IgD-negative memory B cell (primary cell): Measurements from ENCODE around the gene GMDS. TPM values are rescaled to one million over a fixed set of nuclear protein-coding genes. Genes with fewer than 3 reads are reported as not detected.

Source experiments
- H3K27ac Mint-ChIP-seq, 3 donors: one replicate each; pipeline ENCODE4 v1.8.0; 2020 to 2022; ENCODE audit warnings: mild to moderate bottlenecking in 3 of 3, mixed read lengths in 3 of 3, moderate library complexity in 1 of 3
- H3K27me3 Mint-ChIP-seq: one replicate; pipeline ENCODE4 v1.8.0; 2021; ENCODE audit warnings: mixed read lengths
- H3K36me3 Mint-ChIP-seq: one replicate; pipeline ENCODE4 v1.8.0; 2020; ENCODE audit warnings: mild to moderate bottlenecking, mixed read lengths
- H3K4me1 Mint-ChIP-seq, 3 donors: one replicate each; pipeline ENCODE4 v1.8.0; 2020 to 2022; ENCODE audit warnings: mixed read lengths in 3 of 3, mild to moderate bottlenecking in 1 of 3
- H3K4me3 Mint-ChIP-seq, 4 donors: one replicate each; pipeline ENCODE4 v1.8.0; 2020 to 2022; ENCODE audit warnings: mild to moderate bottlenecking in 4 of 4, mixed read lengths in 4 of 4, moderate library complexity in 3 of 4
- H3K9me3 Mint-ChIP-seq, 3 donors: one replicate each; pipeline ENCODE4 v1.8.0; 2020 to 2021; ENCODE audit warnings: mixed read lengths in 3 of 3, mild to moderate bottlenecking in 1 of 3
- polyA plus RNA-seq: library from polyadenylated mRNA; unstranded; fragments of 300-500 nt; fragmentation: Illumina TruSeq; gene quantifications from one replicate; pipeline ENCODE4 v1.2.3, GENCODE V29; 2021

GMDS gene
- polyA plus RNA-seq, 1 donor from 2014 or later, result 17.0 TPM

GRCh38 chr6:2254747-2255146 is 9.3 kb upstream of the GMDS start:
- H3K27ac Mint-ChIP-seq, result no peak overlapping the region
- H3K27me3 Mint-ChIP-seq, result no peaks in the 10 kb centered on the region
- no peak overlapping the region for H3K4me3 Mint-ChIP-seq
- peaks cover 33% of the 10 kb centered on the region for H3K36me3 Mint-ChIP-seq
- H3K4me1 Mint-ChIP-seq, result peaks cover 1 to 4% (median 2%) of the 10 kb centered on the region in 3 donors
- no peaks in the 10 kb centered on the region for H3K9me3 Mint-ChIP-seq

GRCh38 chr6:2249126-2249525 is 3.7 kb upstream of the GMDS start:
- Mint-ChIP-seq H3K27ac (no peak overlapping the region), H3K4me3 (peak overlapping the region in 1 of 4 donors; percentile 19), H3K27me3 (no peaks in the 10 kb centered on the region), H3K4me1 (peaks cover 22 to 39% (median 30%) of the 10 kb centered on the region in 3 donors), H3K36me3 (peaks cover 6% of the 10 kb centered on the region), H3K9me3 (no peaks in the 10 kb centered on the region)

DNA sequence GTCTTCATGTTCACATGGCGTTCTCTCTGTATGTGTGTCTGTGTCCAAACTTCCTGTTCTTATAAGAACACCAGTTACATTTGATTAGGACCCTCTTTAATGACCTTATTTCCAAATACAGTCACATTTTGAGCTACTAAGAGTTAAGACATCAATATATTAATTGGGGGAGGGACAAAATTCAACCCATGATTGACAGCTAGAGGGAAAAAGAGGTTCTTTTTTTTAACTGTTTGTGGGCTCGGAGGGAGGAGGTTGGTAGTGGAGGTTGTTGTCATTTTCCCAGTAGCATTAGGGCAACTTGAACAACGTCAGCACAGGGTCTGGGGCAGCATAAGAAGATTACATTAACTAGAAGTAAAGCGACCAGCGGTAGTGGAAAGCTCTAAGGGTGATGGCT is 2.3 kb upstream of the GMDS start:
- H3K36me3 Mint-ChIP-seq, result peaks cover 6% of the 10 kb centered on the region
- H3K9me3 Mint-ChIP-seq, result no peaks in the 10 kb centered on the region
- peaks cover 29 to 48% (median 36%) of the 10 kb centered on the region in 3 donors for H3K4me1 Mint-ChIP-seq
- peak overlapping the region in 1 of 4 donors; percentile 99 for H3K4me3 Mint-ChIP-seq
- peak overlapping the region in 1 of 3 donors; percentile 61 for H3K27ac Mint-ChIP-seq
- no peaks in the 10 kb centered on the region for H3K27me3 Mint-ChIP-seq

GRCh38 chr6:2245877-2246863 is 765 bp upstream of the GMDS start:
- peak overlapping the region; percentile 94 to 99 (median 96) for H3K4me3 Mint-ChIP-seq
- peaks cover 4% of the 10 kb centered on the region for H3K36me3 Mint-ChIP-seq
- H3K4me1 Mint-ChIP-seq, result peaks cover 32 to 51% (median 35%) of the 10 kb centered on the region in 3 donors
- no peaks in the 10 kb centered on the region for H3K9me3 Mint-ChIP-seq
- H3K27me3 Mint-ChIP-seq, result no peaks in the 10 kb centered on the region
- peak overlapping the region; percentile 67 to 97 (median 97) for H3K27ac Mint-ChIP-seq

DNA sequence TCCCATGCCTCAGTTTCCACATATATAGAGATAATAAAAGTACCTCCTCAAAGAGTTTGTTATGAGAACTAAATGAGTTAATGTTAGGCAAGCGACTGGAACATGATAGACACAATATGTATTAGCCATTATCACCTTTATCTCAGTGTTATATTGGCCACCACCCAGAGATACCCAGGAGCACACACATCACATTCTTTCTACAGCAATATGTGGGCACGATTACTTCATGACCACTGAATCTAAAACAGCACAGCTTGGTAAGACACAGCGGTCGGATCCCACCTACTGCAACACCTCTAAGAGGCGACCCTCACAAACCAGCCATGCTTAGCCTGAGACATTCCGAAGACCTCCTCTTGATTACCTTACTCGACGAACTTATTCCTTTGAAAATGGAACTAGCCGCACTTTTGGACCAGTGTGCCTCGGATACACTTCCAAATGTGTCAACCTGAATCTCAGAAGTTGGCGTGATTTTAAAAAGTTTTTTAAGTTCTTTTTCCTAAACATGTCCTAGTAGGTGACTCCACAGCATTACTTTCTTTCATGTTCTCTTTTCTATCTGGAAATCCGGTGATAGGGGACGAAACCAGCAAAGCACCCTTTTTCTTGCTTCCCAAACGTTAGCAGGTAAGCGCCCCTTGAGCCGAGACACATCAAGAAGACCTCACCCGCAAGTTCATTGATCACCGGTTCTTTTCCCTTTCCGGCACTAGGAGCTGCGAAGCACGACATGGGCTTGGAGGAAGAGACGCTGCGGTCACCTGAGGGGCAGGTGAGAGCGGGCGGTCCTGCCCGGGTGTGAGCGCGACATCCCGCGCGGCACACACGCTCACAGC is 923 bp downstream of the GMDS start:
- Mint-ChIP-seq H3K9me3 (no peaks in the 10 kb centered on the region), H3K4me1 (peaks cover 31 to 47% (median 32%) of the 10 kb centered on the region in 3 donors), H3K27ac (peak overlapping the region; percentile 65 to 70 (median 65)), H3K27me3 (no peaks in the 10 kb centered on the region), H3K36me3 (no peaks in the 10 kb centered on the region), H3K4me3 (peak overlapping the region; percentile 91 to 99 (median 98))

- Mint-ChIP-seq H3K4me1 (peaks cover 23 to 32% (median 23%) of the 10 kb centered on the region in 3 donors), H3K36me3 (peaks cover 4% of the 10 kb centered on the region), H3K27ac (peak overlapping the region in 2 of 3 donors; percentile 2 to 33), H3K27me3 (no peaks in the 10 kb centered on the region), H3K4me3 (peak overlapping the region in 1 of 4 donors; percentile 86), H3K9me3 (no peaks in the 10 kb centered on the region)
Observed at GRCh38 chr6:2242311-2242710, 3.1 kb downstream of the GMDS start.

- no peaks in the 10 kb centered on the region for H3K9me3 Mint-ChIP-seq
- peaks cover 7% of the 10 kb centered on the region for H3K36me3 Mint-ChIP-seq
- H3K27me3 Mint-ChIP-seq, result no peaks in the 10 kb centered on the region
- peaks cover 14 to 22% (median 20%) of the 10 kb centered on the region in 3 donors for H3K4me1 Mint-ChIP-seq
- H3K27ac Mint-ChIP-seq, result no peak overlapping the region
- peak overlapping the region in 2 of 4 donors; percentile 17 to 86 for H3K4me3 Mint-ChIP-seq
Observed at GRCh38 chr6:2240961-2241360, 4.4 kb downstream of the GMDS start.

DNA sequence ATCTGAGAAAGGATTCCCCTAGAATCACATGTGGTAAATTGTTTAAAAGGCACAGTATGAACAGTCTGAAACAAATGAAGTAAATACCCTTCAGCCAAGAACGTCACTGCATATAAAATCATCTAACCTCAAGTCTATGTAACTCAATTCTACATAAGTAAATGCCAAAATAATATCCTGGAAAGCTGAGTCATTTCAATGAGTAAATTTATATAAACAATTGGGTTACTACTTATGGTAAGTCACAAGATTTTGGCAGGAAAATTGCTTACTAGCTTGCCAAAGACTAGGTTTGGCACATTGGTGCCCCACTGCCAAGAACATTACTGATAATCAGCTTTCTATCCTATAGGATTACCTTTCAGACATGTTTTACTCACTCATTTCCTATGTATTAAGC is 8.4 kb downstream of the GMDS start:
- H3K4me3 Mint-ChIP-seq, result no peak overlapping the region
- H3K27ac Mint-ChIP-seq, result no peak overlapping the region
- H3K9me3 Mint-ChIP-seq, result no peaks in the 10 kb centered on the region
- H3K4me1 Mint-ChIP-seq, result peaks cover 12 to 16% (median 14%) of the 10 kb centered on the region in 3 donors
- no peaks in the 10 kb centered on the region for H3K27me3 Mint-ChIP-seq
- H3K36me3 Mint-ChIP-seq, result peaks cover 9% of the 10 kb centered on the region

- Mint-ChIP-seq H3K4me1 (peaks cover 16 to 22% (median 20%) of the 10 kb centered on the region in 3 donors), H3K4me3 (no peak overlapping the region), H3K27me3 (no peaks in the 10 kb centered on the region), H3K27ac (no peak overlapping the region), H3K9me3 (no peaks in the 10 kb centered on the region), H3K36me3 (peaks cover 9% of the 10 kb centered on the region)
Observed at GRCh38 chr6:2235777-2236495, 9.5 kb downstream of the GMDS start.

DNA sequence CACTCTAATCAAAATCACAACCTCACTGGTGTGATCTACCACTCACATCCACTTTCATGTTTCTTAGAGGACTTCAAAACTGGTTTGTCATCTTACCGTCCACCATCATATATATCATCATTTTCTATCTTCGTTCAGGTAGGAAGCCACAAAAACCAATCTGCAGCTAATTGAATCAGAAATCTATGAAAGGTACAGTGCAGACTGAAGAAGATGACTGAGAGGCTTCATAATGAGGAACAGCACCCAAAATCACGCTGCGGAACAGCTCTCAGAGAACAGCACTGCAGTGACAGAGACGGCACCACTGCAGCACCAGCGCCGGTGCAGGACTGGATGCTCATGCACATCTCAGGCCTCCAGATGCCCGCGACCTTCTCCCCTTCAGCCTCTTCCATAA is 13.0 kb downstream of the GMDS start:
- Mint-ChIP-seq H3K27me3 (no peaks in the 10 kb centered on the region), H3K36me3 (peaks cover 5% of the 10 kb centered on the region), H3K9me3 (no peaks in the 10 kb centered on the region), H3K4me1 (peaks cover 19 to 27% (median 25%) of the 10 kb centered on the region in 3 donors), H3K4me3 (peak overlapping the region in 1 of 4 donors; percentile 73), H3K27ac (peak overlapping the region in 2 of 3 donors; percentile 10 to 27)

DNA sequence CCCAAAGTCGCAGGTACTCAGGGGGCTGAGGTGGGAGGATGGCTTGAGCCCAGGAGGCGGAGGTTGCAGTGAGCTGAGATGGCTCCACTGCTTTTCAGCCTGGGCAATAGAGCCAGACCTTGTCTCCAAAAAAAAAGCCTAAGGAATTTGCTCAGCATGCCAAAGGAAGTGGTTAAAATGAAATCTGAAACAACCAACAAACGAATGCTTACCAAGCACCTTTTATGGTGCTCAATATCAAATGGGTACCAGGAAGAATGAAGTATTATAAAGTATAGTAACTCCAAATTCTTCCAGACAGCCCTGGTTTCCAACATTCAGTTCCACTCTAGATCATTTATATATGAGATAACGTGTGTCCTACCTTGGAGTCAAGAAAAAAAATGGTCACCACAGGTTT is 14.0 kb downstream of the GMDS start:
- Mint-ChIP-seq H3K36me3 (peaks cover 5% of the 10 kb centered on the region), H3K27ac (peak overlapping the region in 1 of 3 donors; percentile 56), H3K4me3 (peak overlapping the region in 2 of 4 donors; percentile 55 to 73), H3K27me3 (no peaks in the 10 kb centered on the region), H3K4me1 (peaks cover 19 to 27% (median 25%) of the 10 kb centered on the region in 3 donors), H3K9me3 (no peaks in the 10 kb centered on the region)

GRCh38 chr6:2230659-2231277 is 14.6 kb downstream of the GMDS start:
- H3K4me1 Mint-ChIP-seq, result peaks cover 19 to 27% (median 25%) of the 10 kb centered on the region in 3 donors
- H3K27me3 Mint-ChIP-seq, result no peaks in the 10 kb centered on the region
- H3K27ac Mint-ChIP-seq, result peak overlapping the region in 1 of 3 donors; percentile 56
- H3K9me3 Mint-ChIP-seq, result no peaks in the 10 kb centered on the region
- peaks cover 2% of the 10 kb centered on the region for H3K36me3 Mint-ChIP-seq
- H3K4me3 Mint-ChIP-seq, result peak overlapping the region in 2 of 4 donors; percentile 55 to 73

- peak overlapping the region in 1 of 3 donors; percentile 41 for H3K27ac Mint-ChIP-seq
- peaks cover 19 to 27% (median 25%) of the 10 kb centered on the region in 3 donors for H3K4me1 Mint-ChIP-seq
- peaks cover 2% of the 10 kb centered on the region for H3K36me3 Mint-ChIP-seq
- no peaks in the 10 kb centered on the region for H3K27me3 Mint-ChIP-seq
- H3K9me3 Mint-ChIP-seq, result no peaks in the 10 kb centered on the region
- no peak overlapping the region for H3K4me3 Mint-ChIP-seq
Observed at GRCh38 chr6:2229742-2230141, 15.7 kb downstream of the GMDS start.

DNA sequence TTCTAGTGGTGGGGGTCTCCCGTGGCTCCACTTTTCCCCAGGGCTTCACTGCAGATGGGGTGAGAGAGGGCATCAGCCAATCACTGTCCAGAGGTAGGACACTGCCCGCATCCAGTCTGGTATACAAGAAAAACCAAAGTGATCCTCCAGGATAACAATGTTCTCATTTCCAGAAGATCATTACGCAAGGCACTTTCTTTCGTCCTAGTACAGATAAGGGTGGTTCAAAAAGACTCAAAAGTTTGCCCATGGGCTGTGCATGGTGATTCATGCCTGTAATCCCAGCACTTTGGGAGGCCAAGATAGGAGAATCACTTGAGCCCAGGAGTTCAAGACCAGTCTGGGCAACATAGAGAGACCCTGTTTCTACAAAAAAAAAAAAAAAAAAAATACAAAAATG is 16.4 kb downstream of the GMDS start:
- Mint-ChIP-seq H3K36me3 (peaks cover 2% of the 10 kb centered on the region), H3K4me1 (peaks cover 19 to 27% (median 27%) of the 10 kb centered on the region in 3 donors), H3K9me3 (no peaks in the 10 kb centered on the region), H3K27ac (no peak overlapping the region), H3K27me3 (no peaks in the 10 kb centered on the region), H3K4me3 (no peak overlapping the region)
